ENCODE results near the gene METAP2.

The METAP2 gene

DNA sequence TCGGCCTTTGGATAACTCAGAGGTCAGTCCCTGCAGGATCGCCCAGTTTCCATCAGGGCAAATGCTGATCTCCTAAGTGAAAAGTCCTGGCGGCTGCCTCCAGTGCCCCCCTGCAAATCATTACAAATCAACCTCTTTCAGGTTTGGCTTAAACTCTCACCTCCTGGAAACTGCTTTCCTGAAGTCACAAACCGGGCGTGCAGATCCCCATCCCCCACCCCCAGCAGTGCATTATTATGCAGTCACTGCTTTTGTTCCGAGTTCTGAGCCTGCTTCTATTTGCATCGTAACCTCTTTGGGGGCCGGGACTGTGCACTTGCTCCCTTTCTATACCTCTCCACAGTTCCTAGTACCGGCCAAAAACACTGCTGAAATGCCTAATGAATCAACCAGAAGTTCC lies 77.4 kb downstream of the METAP2 start, which contains the start of gene USP44:
Gene USP44 (minus strand): TSS at position 172 of the 400 bp plus-strand sequence. CDS start 17,220 bp downstream, outside the sequence.
- no peak within 1 kb of the TSS for H3K27ac ChIP-seq
- H3K9me3 ChIP-seq: peaks cover 12% of the 10 kb centered on the region
- peaks cover 9 to 15% of the 10 kb centered on the region in 2 experiments for H3K4me1 ChIP-seq (ENCODE audit: control insufficient read depth in 1 of 2, insufficient read depth in 1 of 2, low read depth in 1 of 2, low read length in 1 of 2)
- no peaks in the 10 kb centered on the region for H3K36me3 ChIP-seq
- no peak within 1 kb of the TSS for H3K4me3 ChIP-seq (ENCODE audit: low read depth in 1 of 2, low read length in 1 of 2)
- H3K27me3 ChIP-seq: peaks cover 59% of the 10 kb centered on the region
- TF ChIP-seq CTCF (IDR thresholded peaks at IDR 0.05): no peak

GRCh38 chr12:95551913-95552516 lies 78.1 kb downstream of the METAP2 start:
- peaks cover 9 to 15% of the 10 kb centered on the region in 2 experiments for H3K4me1 ChIP-seq (ENCODE audit: control insufficient read depth in 1 of 2, insufficient read depth in 1 of 2, low read depth in 1 of 2, low read length in 1 of 2)
- TF ChIP-seq CTCF (IDR thresholded peaks at IDR 0.05): no peak
- H3K27me3 ChIP-seq: peaks cover 51% of the 10 kb centered on the region
- no peaks in the 10 kb centered on the region for H3K36me3 ChIP-seq
- peaks cover 12% of the 10 kb centered on the region for H3K9me3 ChIP-seq
- no peak overlapping the region for H3K4me3 ChIP-seq (ENCODE audit: low read depth in 1 of 2, low read length in 1 of 2)
- H3K27ac ChIP-seq: no peak overlapping the region

DNA sequence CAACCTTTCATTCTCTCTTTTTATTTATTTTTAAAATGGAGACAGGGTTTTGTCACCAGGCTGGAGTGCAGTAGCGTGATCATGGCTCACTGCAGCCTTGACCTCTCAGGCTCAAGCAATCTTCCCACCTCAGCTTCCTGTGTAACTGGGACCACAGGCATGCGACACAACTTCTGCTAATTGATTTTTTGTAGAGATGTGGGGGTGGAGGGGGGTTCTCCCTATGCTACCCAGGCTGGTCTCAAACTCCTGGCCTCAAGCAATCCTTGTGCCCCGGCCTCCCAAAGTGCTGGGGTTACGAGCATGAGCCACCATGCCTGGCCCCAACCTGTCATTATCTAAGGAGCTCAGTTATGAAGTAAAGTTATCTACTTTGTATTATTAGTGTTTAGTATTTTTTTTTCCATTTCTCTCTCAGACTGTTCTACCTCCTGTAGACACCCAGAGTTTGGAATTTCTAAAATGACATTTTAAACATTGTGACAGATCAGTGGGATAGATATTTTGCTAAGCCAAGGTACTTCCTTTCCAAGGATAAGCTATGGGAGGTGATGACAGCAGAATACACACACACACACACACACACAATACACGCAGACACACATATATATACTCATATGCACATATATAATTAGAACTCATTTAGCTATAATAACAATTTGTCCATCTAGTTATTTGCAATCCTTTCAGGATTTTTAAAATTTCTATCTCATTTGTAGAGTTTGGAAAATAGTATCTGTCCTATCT lies 79.4 kb downstream of the METAP2 start:
- H3K27me3 ChIP-seq: peaks cover 38% of the 10 kb centered on the region
- no peak for TF ChIP-seq CTCF (IDR thresholded peaks at IDR 0.05)
- no peak overlapping the region for H3K4me3 ChIP-seq (ENCODE audit: low read depth in 1 of 2, low read length in 1 of 2)
- peaks cover 2 to 6% of the 10 kb centered on the region in 2 experiments for H3K4me1 ChIP-seq (ENCODE audit: control insufficient read depth in 1 of 2, insufficient read depth in 1 of 2, low read depth in 1 of 2, low read length in 1 of 2)
- H3K36me3 ChIP-seq: no peaks in the 10 kb centered on the region
- no peak overlapping the region for H3K27ac ChIP-seq
- H3K9me3 ChIP-seq: peaks cover 12% of the 10 kb centered on the region

DNA sequence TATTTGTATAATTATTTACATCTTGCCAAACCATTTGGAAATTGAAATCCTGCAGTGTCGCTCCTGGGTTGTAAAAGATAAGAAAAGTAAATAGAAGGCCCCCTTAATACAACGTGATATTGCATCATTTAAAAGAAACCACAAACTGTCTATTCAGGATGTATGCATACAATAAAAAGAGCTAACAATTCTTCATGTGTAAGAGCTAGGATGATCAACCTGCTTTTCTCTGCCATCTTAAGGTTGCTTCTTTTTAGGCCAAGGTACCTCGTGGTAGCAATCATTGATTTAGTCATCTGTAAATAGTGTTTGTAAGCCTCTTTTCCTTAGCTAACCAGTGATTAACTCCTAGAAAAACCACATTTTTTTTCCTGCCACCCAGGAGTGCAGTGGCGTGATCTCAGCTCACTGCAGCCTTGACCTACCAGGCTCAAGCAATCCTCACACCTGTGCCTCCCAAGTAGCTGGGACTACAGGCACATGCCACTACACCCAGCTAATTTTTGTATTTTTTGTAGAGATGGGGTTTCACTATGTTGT lies 80.7 kb downstream of the METAP2 start:
- Histone ChIP-seq H3K4me1 (ENCODE audit: control insufficient read depth in 1 of 2, insufficient read depth in 1 of 2, low read depth in 1 of 2, low read length in 1 of 2) (no peaks in the 10 kb centered on the region), H3K9me3 (peaks cover 2% of the 10 kb centered on the region), H3K27ac (no peak overlapping the region), H3K36me3 (no peaks in the 10 kb centered on the region), H3K4me3 (ENCODE audit: low read depth in 1 of 2, low read length in 1 of 2) (no peak overlapping the region), H3K27me3 (peaks cover 26% of the 10 kb centered on the region)
- TF ChIP-seq CTCF (IDR thresholded peaks at IDR 0.05): no peak

DNA sequence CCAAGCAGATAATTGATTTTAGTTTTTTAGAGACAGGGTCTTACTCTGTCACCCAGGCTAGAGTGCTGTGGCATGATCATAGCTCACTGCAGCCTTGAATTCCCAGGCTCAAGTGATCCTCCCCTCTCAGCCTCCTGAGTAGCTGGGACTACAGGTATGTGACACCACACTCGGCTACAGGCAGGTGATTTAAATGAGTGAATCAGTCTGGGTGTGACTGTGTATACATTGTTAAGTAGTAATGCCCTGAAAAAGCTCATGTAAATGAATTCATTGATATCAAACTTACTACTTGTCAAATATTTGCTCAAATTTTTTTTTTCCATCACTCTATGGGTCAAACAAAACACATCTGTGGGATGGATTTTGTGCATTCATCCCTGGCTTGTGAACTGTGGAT lies 83.7 kb downstream of the METAP2 start:
- Histone ChIP-seq H3K4me3 (ENCODE audit: low read depth in 1 of 2, low read length in 1 of 2) (no peak overlapping the region), H3K27ac (no peak overlapping the region), H3K27me3 (no peaks in the 10 kb centered on the region), H3K9me3 (no peaks in the 10 kb centered on the region), H3K4me1 (ENCODE audit: control insufficient read depth in 1 of 2, insufficient read depth in 1 of 2, low read depth in 1 of 2, low read length in 1 of 2) (no peaks in the 10 kb centered on the region), H3K36me3 (no peaks in the 10 kb centered on the region)
- TF ChIP-seq CTCF (IDR thresholded peaks at IDR 0.05): no peak
